NCI-H2227 (cell line): ENCODE results near the gene ST6GALNAC3.

Experiments used
- DNase-seq: peaks from one replicate; lab custom pipeline; 2025; ENCODE audit not compliant: unreplicated experiment; lab: John Stamatoyannopoulos, UW

The ST6GALNAC3 gene

GRCh38 chr1:76279101-76279748 lies 204.7 kb downstream of the ST6GALNAC3 start:
- DNase-seq, result peak; percentile 62

- DNase-seq, result peak; percentile 42
Measured at GRCh38 chr1:76281306-76281705, 206.8 kb downstream of the ST6GALNAC3 start.

GRCh38 chr1:76284842-76285241 lies 210.3 kb downstream of the ST6GALNAC3 start:
- no peak for DNase-seq

GRCh38 chr1:76285578-76286135 lies 211.1 kb downstream of the ST6GALNAC3 start:
- DNase-seq, result no peak

- no peak for DNase-seq
Measured at GRCh38 chr1:76287917-76288316, 213.4 kb downstream of the ST6GALNAC3 start.

GRCh38 chr1:76288758-76289483 lies 214.4 kb downstream of the ST6GALNAC3 start:
- DNase-seq, result no peak

- DNase-seq, result no peak
Measured at GRCh38 chr1:76289692-76290091, 215.1 kb downstream of the ST6GALNAC3 start.

GRCh38 chr1:76290271-76290670 lies 215.7 kb downstream of the ST6GALNAC3 start:
- DNase-seq, result no peak

- DNase-seq, result no peak
Measured at GRCh38 chr1:76291191-76291590, 216.6 kb downstream of the ST6GALNAC3 start.

- no peak for DNase-seq
Measured at GRCh38 chr1:76291737-76292136, 217.2 kb downstream of the ST6GALNAC3 start.

- no peak for DNase-seq
Measured at GRCh38 chr1:76292418-76293184, 218.1 kb downstream of the ST6GALNAC3 start.

GRCh38 chr1:76293831-76294230 lies 219.3 kb downstream of the ST6GALNAC3 start:
- no peak for DNase-seq

- DNase-seq, result peak; percentile 96
Measured at GRCh38 chr1:76294482-76295194, 220.1 kb downstream of the ST6GALNAC3 start.

GRCh38 chr1:76298399-76298798 lies 223.9 kb downstream of the ST6GALNAC3 start:
- DNase-seq, result no peak

GRCh38 chr1:76299036-76299435 lies 224.5 kb downstream of the ST6GALNAC3 start:
- no peak for DNase-seq

GRCh38 chr1:76300556-76300955 lies 226.0 kb downstream of the ST6GALNAC3 start:
- no peak for DNase-seq

- no peak for DNase-seq
Measured at GRCh38 chr1:76302711-76303339, 228.3 kb downstream of the ST6GALNAC3 start.

- no peak for DNase-seq
Measured at GRCh38 chr1:76303340-76303717, 228.8 kb downstream of the ST6GALNAC3 start.

GRCh38 chr1:76313304-76313703 lies 238.8 kb downstream of the ST6GALNAC3 start:
- no peak for DNase-seq

GRCh38 chr1:76314730-76315129 lies 240.2 kb downstream of the ST6GALNAC3 start:
- DNase-seq, result no peak
